ENCODE results near the gene LITAFD. TPM values are rescaled to one million over a fixed set of nuclear protein-coding genes. Genes with fewer than 3 reads are reported as not detected.

The LITAFD gene
- total and polyA plus RNA-seq, 9 of the 15 experiments (the other 6 are each of a cell fraction or from before 2014, with no cell fraction given) = not detected

- no peak for TF ChIP-seq SMAD1 (IDR thresholded peaks at IDR 0.05; ENCODE audit: low read depth, low read length, partially characterized antibody)
- no peak for TF ChIP-seq E4F1 (CRISPR knock-in tag; IDR thresholded peaks at IDR 0.05; ENCODE audit: borderline replicate concordance)
- TF ChIP-seq ZNF324 (CRISPR knock-in tag; IDR thresholded peaks at IDR 0.05) = no peak
- TF ChIP-seq NUFIP1 (IDR thresholded peaks at IDR 0.05; ENCODE audit: partially characterized antibody) = no peak
- 0 out of 2 replicates have a peak, but pooled peaks have one; percentile 72 for TF ChIP-seq PRMT5 (CRISPR knock-in tag; IDR thresholded peaks at IDR 0.05)
- no peak for TF ChIP-seq BHLHE40 (IDR thresholded peaks at IDR 0.05; ENCODE audit: low read length)
- no peak for TF ChIP-seq RNF219 (CRISPR knock-in tag; IDR thresholded peaks at IDR 0.05)
- no peak for TF ChIP-seq TFAM (CRISPR knock-in tag; conservative IDR thresholded peaks at IDR 0.05)
- TF ChIP-seq SMAD4 (CRISPR knock-in tag; conservative IDR thresholded peaks at IDR 0.05) = 0 out of 2 replicates have a peak, but pooled peaks have one; percentile 13
- TF ChIP-seq CTCFL (IDR thresholded peaks at IDR 0.05; ENCODE audit: borderline replicate concordance, insufficient read depth, low read depth, low read length, poor library complexity, severe bottlenecking) = no peak
- TF ChIP-seq ZBTB5 (IDR thresholded peaks at IDR 0.05) = no peak
- TF ChIP-seq ZKSCAN3 (CRISPR knock-in tag; IDR thresholded peaks at IDR 0.05) = no peak
- no peak for TF ChIP-seq RBM15 (IDR thresholded peaks at IDR 0.05; ENCODE audit: insufficient read depth, low read length)
- no peak for TF ChIP-seq ATF6 (CRISPR knock-in tag; IDR thresholded peaks at IDR 0.05)
- TF ChIP-seq ILF3 (IDR thresholded peaks at IDR 0.05; ENCODE audit: borderline replicate concordance) = no peak
- TF ChIP-seq CBFA2T3 (IDR thresholded peaks at IDR 0.05) = no peak
These were observed 49.7 kb downstream of the LITAFD start (continued) for GRCh38 chr16:8931859-8932258.
